Liver (tissue), 9 donors: ENCODE measurements around the gene SNX10. TPM values are rescaled to one million over a fixed set of nuclear protein-coding genes. Genes with fewer than 3 reads are reported as not detected.

Experiments
- DNase-seq: peaks from one replicate; pipeline ENCODE4 v3.0.0-alpha.2; 2017; ENCODE audit warnings: low spot score
- H3K27ac ChIP-seq, 2 donors: one replicate each; pipeline ENCODE4 v1.7.0; 2013; ENCODE audit warnings: inconsistent platforms in 2 of 2, low read length in 2 of 2, control low read depth in 1 of 2, low read depth in 1 of 2, mild to moderate bottlenecking in 1 of 2
- H3K27me3 ChIP-seq, 4 donors: one replicate each; pipeline versions ENCODE4 v1.6.1 to v1.7.0; 2013; ENCODE audit warnings: low read length in 3 of 4, inconsistent platforms in 1 of 4, mild to moderate bottlenecking in 1 of 4, moderate library complexity in 1 of 4; ENCODE audit not compliant: control insufficient read depth in 4 of 4, insufficient read depth in 4 of 4
- H3K36me3 ChIP-seq, 4 donors: one replicate each; pipeline versions ENCODE4 v1.6.1 to v1.7.0; 2013; ENCODE audit warnings: low read length in 3 of 4, mild to moderate bottlenecking in 3 of 4, low read depth in 1 of 4, moderate library complexity in 1 of 4; ENCODE audit not compliant: control insufficient read depth in 4 of 4, insufficient read depth in 3 of 4
- H3K4me1 ChIP-seq, 4 donors: one replicate each; pipeline versions ENCODE4 v1.6.1 to v1.7.0; 2013; ENCODE audit warnings: low read length in 3 of 4, mild to moderate bottlenecking in 3 of 4, moderate library complexity in 1 of 4; ENCODE audit not compliant: control insufficient read depth in 4 of 4, insufficient read depth in 4 of 4
- H3K4me3 ChIP-seq, 3 donors: one replicate each; pipeline versions ENCODE4 v1.6.1 to v1.7.0; 2013; ENCODE audit warnings: low read length in 3 of 3, control low read depth in 1 of 3, low read depth in 1 of 3, mild to moderate bottlenecking in 1 of 3
- H3K9ac ChIP-seq, 2 donors: one replicate each; pipeline ENCODE4 v1.7.0; 2013; ENCODE audit warnings: low read length in 2 of 2, mild to moderate bottlenecking in 2 of 2, moderate library complexity in 2 of 2, control low read depth in 1 of 2, low read depth in 1 of 2
- H3K9me3 ChIP-seq, 4 donors: one replicate each; pipeline versions ENCODE4 v1.6.1 to v1.7.0; 2013; ENCODE audit warnings: low read length in 3 of 4; ENCODE audit not compliant: control insufficient read depth in 4 of 4
- ATF3 ChIP-seq: IDR thresholded peaks from 2 replicates; pipeline ENCODE4 v1.6.1; 2016; ENCODE audit warnings: antibody characterized with exemption
- CTCF ChIP-seq: fragments of 150-350 bp; IDR thresholded peaks from 2 replicates; pipeline ENCODE4 v1.5.1; 2017; ENCODE audit warnings: improper control_type of control experiment, low read depth, low read length; ENCODE audit not compliant: missing input control
- EGR1 ChIP-seq, 2 donors: IDR thresholded peaks; 2 replicates each; pipeline ENCODE4 v1.6.1; 2016 to 2018; ENCODE audit warnings: antibody characterized with exemption in 2 of 2, low read depth in 2 of 2
- FOXA1 ChIP-seq: IDR thresholded peaks from 2 replicates; pipeline ENCODE4 v1.6.1; 2016; ENCODE audit warnings: antibody characterized with exemption
- FOXA2 ChIP-seq: IDR thresholded peaks from 2 replicates; pipeline ENCODE4 v1.6.1; 2016; ENCODE audit warnings: antibody characterized with exemption
- GABPA ChIP-seq, 2 donors: IDR thresholded peaks in 1 of 2; conservative IDR thresholded peaks in 1 of 2; 2 replicates each; pipeline ENCODE4 v1.6.1; 2016; ENCODE audit warnings: antibody characterized with exemption in 2 of 2, mild to moderate bottlenecking in 1 of 2, moderate library complexity in 1 of 2
- HNF4A ChIP-seq, 2 donors: conservative IDR thresholded peaks; 2 replicates each; pipeline ENCODE4 v1.6.1; 2016; ENCODE audit warnings: antibody characterized with exemption in 2 of 2, mild to moderate bottlenecking in 2 of 2
- HNF4G ChIP-seq: IDR thresholded peaks from 2 replicates; pipeline ENCODE4 v1.6.1; 2016; ENCODE audit warnings: antibody characterized with exemption
- JUND ChIP-seq, 2 donors: IDR thresholded peaks; 2 replicates each; pipeline ENCODE4 v1.6.1; 2016; ENCODE audit warnings: antibody characterized with exemption in 2 of 2
- NR2F2 ChIP-seq: IDR thresholded peaks from 2 replicates; pipeline ENCODE4 v1.6.1; 2016; ENCODE audit warnings: antibody characterized with exemption
- RAD21 ChIP-seq, 2 donors: IDR thresholded peaks; 2 replicates each; pipeline ENCODE4 v1.6.1; 2016; ENCODE audit warnings: antibody characterized with exemption in 2 of 2, mild to moderate bottlenecking in 2 of 2
- RXRA ChIP-seq, 2 donors: IDR thresholded peaks; 2 replicates each; pipeline ENCODE4 v1.6.1; 2017 to 2018; ENCODE audit warnings: antibody characterized with exemption in 2 of 2, mild to moderate bottlenecking in 1 of 2
- SP1 ChIP-seq: IDR thresholded peaks from 2 replicates; pipeline ENCODE4 v1.6.1; 2018; ENCODE audit warnings: antibody characterized with exemption, mild to moderate bottlenecking
- TAF1 ChIP-seq: conservative IDR thresholded peaks from 2 replicates; pipeline ENCODE4 v1.6.1; 2016; ENCODE audit warnings: antibody characterized with exemption, mild to moderate bottlenecking
- YY1 ChIP-seq: IDR thresholded peaks from 2 replicates; pipeline ENCODE4 v1.6.1; 2016; ENCODE audit warnings: antibody characterized with exemption, mild to moderate bottlenecking
- WGBS: extraction: QIAGEN DNeasy Blood & Tissue Kit; methylation state at CpG from one replicate; pipeline ENCODE4 v1.1.7; 2013; 5-methylcytosine and 5-hydroxymethylcytosine counted together
- polyA plus RNA-seq, 2 donors: library from polyadenylated mRNA; stranded (reverse) in 1 of 2; unstranded in 1 of 2; fragments of 200-250 nt in 1 of 2; fragments of >200 nt in 1 of 2; fragmentation: Nextera tagmentation in 1 of 2; extraction: Ambion mirVana in 1 of 2; gene quantifications; one replicate each; pipeline versions ENCODE4 v1.2.1 to v1.2.3, GENCODE V29; 2013 to 2015
- total RNA-seq, 2 donors: library from RNA; depleted of rRNA; stranded (reverse); fragments of >200 nt; gene quantifications; one replicate each; pipeline ENCODE4 v1.2.3, GENCODE V29; 2014
- TF ChIP-seq, protein P1 (sequence below): IDR thresholded peaks from 2 replicates; pipeline ENCODE4 v1.6.1; 2016; ENCODE audit warnings: antibody characterized with exemption, mild to moderate bottlenecking
- TF ChIP-seq, protein P2 (sequence below): IDR thresholded peaks from 2 replicates; pipeline ENCODE4 v1.6.1; 2016; ENCODE audit warnings: antibody characterized with exemption
- TF ChIP-seq, protein P3 (sequence below): IDR thresholded peaks from 2 replicates; pipeline ENCODE4 v1.6.1; 2016; ENCODE audit warnings: antibody characterized with exemption
- donor health status: healthy.
- donor health status: healthy.
- donor health status: healthy.
- donor health status: healthy.
- donor health status: healthy.

The SNX10 gene
- total and polyA plus RNA-seq, 4 donors = 5.9 to 15.9 (median 12.8) TPM

DNA sequence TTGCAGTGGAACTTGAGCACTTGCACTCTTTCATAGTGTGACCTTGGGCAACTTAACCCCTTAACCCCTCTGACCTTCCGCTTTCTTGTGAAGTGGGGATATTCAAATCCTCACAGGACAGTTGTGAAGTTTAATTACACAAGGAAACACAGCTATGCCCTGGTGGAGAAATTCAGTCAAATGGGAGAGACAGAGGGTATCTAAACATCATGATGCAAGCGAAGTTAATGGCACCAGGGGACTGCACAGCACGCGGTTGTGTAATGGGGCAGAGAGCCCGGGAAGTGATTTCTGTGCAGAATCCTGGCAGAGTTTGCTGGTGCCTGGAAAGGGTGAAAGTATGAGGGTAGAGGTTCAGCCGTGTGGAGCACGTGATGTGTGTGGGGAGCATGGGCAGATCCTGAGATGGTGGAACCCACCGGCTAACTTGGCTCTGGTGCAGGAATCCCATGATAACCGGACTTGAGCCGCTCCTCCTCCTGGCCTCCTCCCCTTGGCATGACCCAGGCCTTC is 51.7 kb downstream of the SNX10 start:
- H3K36me3 ChIP-seq = peaks cover 0 to 1% (median 0%) of the 10 kb centered on the region in 4 donors
- WGBS = 50% methylated on average over 10 of the region's 10 CpGs
- peak overlapping the region in 1 of 2 donors; percentile 42 for H3K9ac ChIP-seq
- DNase-seq = no peak
- TF ChIP-seq GABPA (IDR thresholded peaks at IDR 0.05 in 1 of 2, conservative IDR thresholded peaks at IDR 0.05 in 1 of 2) (peak in 1 of 2 donors; percentile 36), NR2F2 (peak; percentile 90), FOXA1 (peak; percentile 77), RXRA (IDR thresholded peaks at IDR 0.05) (peak; percentile 74 to 94), FOXA2 (no peak), ATF3 (peak; percentile 94), JUND (IDR thresholded peaks at IDR 0.05) (peak; percentile 66 to 77), EGR1 (IDR thresholded peaks at IDR 0.05; ENCODE audit: low read depth in 2 of 2) (peak in 1 of 2 donors; percentile 77), RAD21 (IDR thresholded peaks at IDR 0.05) (peak; percentile 51 to 58), HNF4G (peak; percentile 18), CTCF (peak; percentile 15), SP1 (peak; percentile 67), HNF4A (conservative IDR thresholded peaks at IDR 0.05) (peak; percentile 76 to 88), YY1 (peak; percentile 95), TAF1 (no peak)
- TF ChIP-seq, protein P1, sequence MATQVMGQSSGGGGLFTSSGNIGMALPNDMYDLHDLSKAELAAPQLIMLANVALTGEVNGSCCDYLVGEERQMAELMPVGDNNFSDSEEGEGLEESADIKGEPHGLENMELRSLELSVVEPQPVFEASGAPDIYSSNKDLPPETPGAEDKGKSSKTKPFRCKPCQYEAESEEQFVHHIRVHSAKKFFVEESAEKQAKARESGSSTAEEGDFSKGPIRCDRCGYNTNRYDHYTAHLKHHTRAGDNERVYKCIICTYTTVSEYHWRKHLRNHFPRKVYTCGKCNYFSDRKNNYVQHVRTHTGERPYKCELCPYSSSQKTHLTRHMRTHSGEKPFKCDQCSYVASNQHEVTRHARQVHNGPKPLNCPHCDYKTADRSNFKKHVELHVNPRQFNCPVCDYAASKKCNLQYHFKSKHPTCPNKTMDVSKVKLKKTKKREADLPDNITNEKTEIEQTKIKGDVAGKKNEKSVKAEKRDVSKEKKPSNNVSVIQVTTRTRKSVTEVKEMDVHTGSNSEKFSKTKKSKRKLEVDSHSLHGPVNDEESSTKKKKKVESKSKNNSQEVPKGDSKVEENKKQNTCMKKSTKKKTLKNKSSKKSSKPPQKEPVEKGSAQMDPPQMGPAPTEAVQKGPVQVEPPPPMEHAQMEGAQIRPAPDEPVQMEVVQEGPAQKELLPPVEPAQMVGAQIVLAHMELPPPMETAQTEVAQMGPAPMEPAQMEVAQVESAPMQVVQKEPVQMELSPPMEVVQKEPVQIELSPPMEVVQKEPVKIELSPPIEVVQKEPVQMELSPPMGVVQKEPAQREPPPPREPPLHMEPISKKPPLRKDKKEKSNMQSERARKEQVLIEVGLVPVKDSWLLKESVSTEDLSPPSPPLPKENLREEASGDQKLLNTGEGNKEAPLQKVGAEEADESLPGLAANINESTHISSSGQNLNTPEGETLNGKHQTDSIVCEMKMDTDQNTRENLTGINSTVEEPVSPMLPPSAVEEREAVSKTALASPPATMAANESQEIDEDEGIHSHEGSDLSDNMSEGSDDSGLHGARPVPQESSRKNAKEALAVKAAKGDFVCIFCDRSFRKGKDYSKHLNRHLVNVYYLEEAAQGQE = peak; percentile 87
- TF ChIP-seq, protein P2, sequence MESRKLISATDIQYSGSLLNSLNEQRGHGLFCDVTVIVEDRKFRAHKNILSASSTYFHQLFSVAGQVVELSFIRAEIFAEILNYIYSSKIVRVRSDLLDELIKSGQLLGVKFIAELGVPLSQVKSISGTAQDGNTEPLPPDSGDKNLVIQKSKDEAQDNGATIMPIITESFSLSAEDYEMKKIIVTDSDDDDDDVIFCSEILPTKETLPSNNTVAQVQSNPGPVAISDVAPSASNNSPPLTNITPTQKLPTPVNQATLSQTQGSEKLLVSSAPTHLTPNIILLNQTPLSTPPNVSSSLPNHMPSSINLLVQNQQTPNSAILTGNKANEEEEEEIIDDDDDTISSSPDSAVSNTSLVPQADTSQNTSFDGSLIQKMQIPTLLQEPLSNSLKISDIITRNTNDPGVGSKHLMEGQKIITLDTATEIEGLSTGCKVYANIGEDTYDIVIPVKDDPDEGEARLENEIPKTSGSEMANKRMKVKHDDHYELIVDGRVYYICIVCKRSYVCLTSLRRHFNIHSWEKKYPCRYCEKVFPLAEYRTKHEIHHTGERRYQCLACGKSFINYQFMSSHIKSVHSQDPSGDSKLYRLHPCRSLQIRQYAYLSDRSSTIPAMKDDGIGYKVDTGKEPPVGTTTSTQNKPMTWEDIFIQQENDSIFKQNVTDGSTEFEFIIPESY = peak; percentile 87
- TF ChIP-seq, protein P3, sequence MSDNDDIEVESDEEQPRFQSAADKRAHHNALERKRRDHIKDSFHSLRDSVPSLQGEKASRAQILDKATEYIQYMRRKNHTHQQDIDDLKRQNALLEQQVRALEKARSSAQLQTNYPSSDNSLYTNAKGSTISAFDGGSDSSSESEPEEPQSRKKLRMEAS = peak; percentile 97
- peak overlapping the region; percentile 94 to 96 for H3K27ac ChIP-seq
- no peaks in the 10 kb centered on the region for H3K27me3 ChIP-seq
- peaks cover 6 to 48% (median 20%) of the 10 kb centered on the region in 4 donors for H3K4me1 ChIP-seq
- no peaks in the 10 kb centered on the region for H3K9me3 ChIP-seq
- H3K4me3 ChIP-seq = no peak overlapping the region
